GM19043 (cell line): Measurements from ENCODE around the gene PCDHGA12.
A peak's percentile ranks its signal among the peaks of the same experiment; 100 is the strongest.
"Not testable (repeated sequence)": the region's sequence is repeated elsewhere in the genome, so short reads cannot be mapped to it uniquely, and the experiment has no call there.

Source experiments
- ATAC-seq: cut with Tn5 transposase; IDR thresholded peaks from one replicate; pipeline ENCODE4 v1.9.1; 2021; ENCODE audit warnings: low read depth; ENCODE audit not compliant: unreplicated experiment

The PCDHGA12 gene

DNA sequence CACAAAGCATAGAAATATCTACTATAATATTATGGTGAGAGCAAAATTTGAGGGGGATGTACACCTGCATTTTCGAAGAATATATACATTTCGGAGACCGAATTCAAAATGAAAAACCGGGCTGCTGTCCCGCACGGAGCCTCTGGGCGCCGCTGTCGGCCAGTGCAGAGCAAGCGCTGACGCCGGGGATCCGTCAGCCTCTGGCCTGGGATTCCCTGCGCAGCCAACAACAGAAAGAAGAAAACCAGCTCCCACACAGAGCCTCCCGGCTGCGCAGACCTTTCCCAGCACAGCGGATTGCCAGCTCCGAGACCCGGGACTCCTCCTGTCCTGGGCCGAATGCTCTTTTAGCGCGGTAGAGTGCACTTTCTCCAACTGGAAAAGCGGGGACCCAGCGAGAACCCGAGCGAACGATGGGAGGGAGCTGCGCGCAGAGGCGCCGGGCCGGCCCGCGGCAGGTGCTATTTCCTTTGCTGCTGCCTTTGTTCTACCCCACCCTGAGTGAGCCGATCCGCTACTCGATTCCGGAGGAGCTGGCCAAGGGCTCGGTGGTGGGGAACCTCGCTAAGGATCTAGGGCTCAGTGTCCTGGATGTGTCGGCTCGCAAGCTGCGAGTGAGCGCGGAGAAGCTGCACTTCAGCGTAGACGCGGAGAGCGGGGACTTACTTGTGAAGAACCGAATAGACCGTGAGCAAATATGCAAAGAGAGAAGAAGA lies 22.4 kb upstream of the PCDHGA12 start, which contains the start of gene PCDHGB6:
TSS of gene PCDHGB6 (plus strand) at position 232 of the 716 bp plus-strand sequence. CDS start at position 414, 182 bp downstream.
- ATAC-seq, result not testable (repeated sequence)

DNA sequence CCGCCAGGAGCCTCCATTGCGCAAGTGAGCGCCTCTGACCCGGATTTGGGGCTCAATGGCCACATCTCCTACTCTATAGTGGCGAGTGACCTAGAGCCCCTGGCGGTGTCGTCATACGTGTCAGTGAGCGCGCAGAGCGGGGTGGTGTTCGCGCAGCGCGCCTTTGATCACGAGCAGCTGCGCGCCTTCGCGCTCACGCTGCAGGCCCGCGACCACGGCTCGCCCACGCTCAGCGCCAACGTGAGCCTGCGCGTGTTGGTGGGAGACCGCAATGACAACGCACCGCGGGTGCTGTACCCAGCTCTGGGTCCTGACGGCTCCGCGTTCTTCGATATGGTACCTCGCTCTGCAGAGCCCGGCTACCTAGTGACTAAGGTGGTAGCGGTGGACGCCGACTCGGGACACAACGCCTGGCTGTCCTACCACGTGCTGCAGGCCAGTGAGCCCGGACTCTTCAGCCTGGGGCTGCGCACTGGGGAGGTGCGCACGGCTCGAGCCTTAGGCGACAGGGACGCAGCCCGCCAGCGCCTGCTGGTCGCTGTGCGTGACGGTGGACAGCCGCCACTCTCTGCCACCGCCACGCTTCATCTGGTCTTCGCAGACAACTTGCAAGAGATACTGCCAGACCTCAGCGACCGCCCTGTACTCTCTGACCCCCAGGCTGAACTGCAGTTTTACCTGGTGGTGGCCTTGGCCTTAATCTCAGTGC lies 20.6 kb upstream of the PCDHGA12 start:
- no peak for ATAC-seq

DNA sequence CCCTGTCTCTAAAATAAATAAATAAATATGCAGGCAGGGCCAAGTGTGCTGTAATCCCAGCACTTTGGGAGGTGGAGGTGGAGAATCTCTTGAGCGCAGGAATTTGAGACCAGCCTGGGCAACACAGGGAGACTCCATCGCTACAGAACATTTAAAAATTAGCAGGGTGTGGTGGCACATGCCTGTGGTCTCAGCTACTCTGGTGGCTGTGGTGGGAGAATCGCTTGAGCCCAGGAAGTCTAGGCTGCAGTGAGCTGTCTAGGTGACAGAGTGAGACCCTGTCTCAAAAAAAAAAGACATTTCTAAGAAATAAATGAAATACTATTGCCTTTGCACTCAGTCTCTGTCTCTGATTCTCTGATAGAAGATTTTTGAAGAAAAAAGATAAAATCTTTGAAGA lies 18.7 kb upstream of the PCDHGA12 start:
- ATAC-seq, result no peak

DNA sequence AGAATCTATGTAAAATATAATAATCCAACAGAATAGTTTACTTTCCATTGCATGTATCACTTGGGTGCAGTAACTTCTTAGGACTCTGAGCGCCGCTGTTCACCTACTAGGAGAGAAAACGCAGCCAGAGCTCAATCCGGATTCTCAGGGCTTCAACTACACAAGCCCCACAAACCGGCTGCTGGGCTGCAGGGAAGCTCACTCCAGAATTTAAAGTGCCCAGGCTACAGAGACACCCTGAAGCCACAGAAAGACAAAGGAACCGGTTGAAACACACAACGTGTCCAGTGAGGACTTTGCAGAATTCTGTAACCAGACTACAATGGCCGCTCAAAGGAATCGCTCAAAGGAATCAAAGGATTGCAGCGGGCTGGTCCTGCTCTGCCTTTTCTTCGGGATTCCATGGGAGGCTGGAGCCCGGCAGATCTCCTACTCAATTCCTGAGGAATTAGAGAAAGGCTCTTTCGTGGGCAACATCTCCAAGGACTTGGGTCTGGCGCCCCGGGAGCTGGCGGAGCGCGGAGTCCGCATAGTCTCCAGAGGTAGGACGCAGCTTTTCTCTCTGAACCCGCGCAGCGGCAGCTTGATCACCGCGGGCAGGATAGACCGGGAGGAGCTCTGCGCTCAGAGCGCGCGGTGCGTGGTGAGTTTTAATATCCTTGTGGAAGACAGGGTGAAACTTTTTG lies 17.3 kb upstream of the PCDHGA12 start, which contains the start of gene PCDHGA10:
TSS of gene PCDHGA10 (plus strand) at position 134 of the 686 bp plus-strand sequence. CDS start at position 323, 189 bp downstream.
- ATAC-seq, result peak; percentile 52

DNA sequence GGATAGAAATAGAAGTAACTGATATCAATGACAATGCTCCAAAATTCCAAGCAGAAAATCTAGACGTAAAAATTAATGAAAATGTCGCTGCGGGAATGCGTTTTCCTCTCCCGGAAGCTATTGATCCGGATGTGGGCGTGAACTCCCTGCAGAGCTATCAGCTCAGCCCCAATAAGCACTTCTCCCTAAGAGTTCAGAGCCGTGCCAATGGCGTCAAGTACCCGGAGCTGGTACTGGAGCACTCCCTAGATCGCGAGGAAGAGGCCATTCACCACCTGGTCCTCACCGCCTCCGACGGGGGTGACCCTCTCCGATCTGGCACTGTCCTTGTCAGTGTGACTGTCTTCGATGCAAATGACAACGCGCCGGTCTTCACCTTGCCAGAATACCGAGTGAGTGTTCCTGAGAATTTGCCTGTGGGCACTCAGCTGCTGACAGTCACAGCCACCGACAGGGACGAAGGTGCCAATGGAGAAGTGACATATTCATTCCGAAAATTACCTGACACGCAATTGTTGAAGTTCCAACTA lies 16.7 kb upstream of the PCDHGA12 start:
- no peak for ATAC-seq

DNA sequence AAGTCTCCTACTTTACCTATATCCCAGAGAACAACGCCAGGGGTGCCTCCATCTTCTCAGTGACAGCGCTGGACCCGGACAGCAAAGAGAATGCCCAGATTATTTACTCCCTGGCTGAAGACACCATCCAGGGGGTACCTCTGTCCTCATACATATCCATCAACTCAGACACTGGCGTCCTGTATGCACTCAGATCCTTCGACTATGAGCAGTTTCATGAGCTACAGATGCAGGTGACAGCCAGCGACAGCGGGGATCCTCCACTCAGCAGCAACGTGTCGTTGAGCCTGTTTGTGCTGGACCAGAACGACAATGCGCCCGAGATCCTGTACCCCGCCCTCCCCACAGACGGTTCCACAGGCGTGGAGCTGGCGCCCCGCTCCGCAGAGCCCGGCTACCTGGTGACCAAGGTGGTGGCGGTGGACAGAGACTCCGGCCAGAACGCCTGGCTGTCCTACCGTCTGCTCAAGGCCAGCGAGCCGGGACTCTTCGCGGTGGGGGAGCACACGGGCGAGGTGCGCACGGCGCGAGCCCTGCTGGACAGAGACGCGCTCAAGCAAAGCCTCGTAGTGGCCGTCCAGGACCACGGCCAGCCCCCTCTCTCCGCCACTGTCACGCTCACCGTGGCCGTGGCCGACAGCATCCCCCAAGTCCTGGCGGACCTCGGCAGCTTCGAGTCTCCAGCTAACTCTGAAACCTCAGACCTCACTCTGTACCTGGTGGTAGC lies 15.6 kb upstream of the PCDHGA12 start:
- not testable (repeated sequence) for ATAC-seq

DNA sequence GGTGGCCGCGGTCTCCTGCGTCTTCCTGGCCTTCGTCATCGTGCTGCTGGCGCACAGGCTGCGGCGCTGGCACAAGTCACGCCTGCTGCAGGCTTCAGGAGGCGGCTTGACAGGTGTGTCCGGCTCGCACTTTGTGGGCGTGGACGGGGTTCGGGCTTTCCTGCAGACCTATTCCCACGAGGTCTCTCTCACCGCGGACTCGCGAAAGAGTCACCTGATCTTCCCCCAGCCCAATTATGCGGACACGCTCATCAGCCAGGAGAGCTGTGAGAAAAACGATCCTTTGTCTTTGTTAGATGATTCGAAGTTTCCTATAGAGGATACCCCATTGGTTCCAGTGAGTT lies 15.1 kb upstream of the PCDHGA12 start:
- ATAC-seq, result not testable (repeated sequence)

DNA sequence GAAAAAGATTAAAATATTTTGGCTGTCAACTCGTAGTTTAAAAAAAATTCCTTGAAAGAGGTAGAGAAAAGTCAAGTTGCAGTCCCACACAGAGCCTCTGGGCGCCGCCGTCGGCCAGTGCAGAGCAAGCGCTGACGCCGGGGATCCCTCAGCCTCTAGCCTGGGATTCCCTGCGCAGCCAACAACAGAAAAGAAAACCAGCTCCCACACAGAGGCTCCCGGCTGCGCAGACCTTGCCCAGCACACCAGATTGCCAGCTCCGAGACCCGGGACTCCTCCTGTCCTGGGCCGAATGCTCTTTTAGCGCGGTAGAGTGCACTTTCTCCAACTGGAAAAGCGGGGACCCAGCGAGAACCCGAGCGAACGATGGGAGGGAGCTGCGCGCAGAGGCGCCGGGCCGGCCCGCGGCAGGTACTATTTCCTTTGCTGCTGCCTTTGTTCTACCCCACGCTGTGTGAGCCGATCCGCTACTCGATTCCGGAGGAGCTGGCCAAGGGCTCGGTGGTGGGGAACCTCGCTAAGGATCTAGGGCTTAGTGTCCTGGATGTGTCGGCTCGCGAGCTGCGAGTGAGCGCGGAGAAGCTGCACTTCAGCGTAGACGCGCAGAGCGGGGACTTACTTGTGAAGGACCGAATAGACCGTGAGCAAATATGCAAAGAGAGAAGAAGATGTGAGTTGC lies 12.7 kb upstream of the PCDHGA12 start, which contains the start of gene PCDHGB7:
TSS of gene PCDHGB7 (plus strand) at position 184 of the 679 bp plus-strand sequence. CDS start at position 367, 183 bp downstream.
- ATAC-seq, result peak; percentile 57

DNA sequence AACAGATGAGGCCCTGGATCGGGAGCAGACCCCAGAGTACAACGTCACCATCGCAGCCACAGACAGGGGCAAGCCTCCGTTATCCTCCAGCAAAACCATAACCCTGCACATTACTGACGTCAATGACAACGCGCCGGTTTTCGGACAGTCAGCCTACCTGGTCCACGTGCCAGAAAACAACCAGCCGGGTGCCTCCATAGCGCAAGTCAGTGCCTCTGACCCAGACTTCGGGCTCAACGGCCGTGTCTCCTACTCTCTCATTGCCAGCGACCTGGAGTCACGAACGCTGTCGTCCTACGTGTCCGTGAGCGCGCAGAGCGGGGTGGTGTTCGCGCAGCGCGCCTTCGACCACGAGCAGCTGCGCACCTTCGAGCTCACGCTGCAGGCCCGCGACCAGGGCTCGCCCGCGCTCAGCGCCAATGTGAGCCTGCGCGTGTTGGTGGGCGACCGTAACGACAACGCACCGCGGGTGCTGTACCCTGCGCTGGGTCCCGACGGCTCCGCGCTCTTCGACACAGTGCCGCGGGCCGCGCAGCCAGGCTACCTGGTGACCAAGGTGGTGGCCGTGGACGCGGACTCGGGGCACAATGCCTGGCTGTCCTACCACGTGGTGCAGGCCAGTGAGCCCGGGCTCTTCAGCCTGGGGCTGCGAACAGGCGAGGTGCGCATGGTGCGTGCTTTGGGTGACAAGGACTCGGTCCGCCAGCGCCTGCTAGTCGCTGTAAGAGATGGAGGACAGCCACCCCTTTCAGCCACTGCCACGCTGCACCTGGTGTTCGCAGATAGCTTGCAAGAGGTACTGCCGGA lies 11.0 kb upstream of the PCDHGA12 start:
- ATAC-seq, result no peak

DNA sequence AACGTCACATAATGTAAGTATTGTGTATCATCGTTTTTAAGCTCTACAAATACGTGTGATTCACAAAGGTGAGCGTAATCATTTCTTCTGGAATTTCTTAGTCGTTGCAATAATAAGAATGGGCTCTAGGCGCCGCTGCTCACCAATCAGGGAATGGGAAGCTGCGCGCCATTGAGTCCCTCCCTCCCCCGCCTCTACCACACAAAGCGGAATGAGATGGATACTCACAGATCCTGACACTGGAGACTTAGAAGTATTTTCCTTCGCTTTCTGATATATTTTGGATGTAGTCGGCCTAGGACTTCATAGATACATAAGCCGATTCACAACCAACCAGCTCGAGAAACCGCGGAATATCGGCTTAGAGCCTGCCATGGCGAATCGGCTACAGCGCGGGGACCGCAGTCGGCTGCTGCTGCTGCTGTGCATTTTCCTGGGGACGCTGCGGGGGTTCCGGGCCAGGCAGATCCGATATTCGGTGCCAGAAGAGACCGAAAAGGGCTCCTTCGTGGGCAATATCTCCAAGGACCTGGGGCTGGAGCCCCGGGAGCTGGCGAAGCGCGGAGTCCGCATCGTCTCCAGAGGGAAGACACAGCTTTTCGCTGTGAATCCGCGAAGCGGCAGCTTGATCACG lies 9.3 kb upstream of the PCDHGA12 start, which contains the start of gene PCDHGA11:
TSS of gene PCDHGA11 (plus strand) at position 197 of the 634 bp plus-strand sequence. CDS start at position 374, 177 bp downstream.
- peak; percentile 47 for ATAC-seq

DNA sequence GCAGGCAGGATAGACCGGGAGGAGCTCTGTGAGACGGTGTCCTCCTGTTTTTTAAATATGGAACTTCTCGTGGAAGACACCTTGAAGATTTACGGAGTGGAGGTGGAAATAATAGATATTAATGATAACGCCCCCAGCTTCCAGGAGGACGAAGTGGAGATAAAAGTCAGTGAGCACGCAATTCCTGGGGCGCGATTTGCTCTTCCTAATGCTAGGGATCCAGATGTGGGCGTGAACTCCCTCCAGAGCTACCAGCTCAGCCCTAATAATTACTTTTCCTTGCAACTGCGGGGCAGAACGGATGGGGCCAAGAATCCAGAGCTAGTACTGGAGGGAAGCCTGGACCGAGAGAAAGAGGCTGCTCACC lies 8.8 kb upstream of the PCDHGA12 start:
- no peak for ATAC-seq

DNA sequence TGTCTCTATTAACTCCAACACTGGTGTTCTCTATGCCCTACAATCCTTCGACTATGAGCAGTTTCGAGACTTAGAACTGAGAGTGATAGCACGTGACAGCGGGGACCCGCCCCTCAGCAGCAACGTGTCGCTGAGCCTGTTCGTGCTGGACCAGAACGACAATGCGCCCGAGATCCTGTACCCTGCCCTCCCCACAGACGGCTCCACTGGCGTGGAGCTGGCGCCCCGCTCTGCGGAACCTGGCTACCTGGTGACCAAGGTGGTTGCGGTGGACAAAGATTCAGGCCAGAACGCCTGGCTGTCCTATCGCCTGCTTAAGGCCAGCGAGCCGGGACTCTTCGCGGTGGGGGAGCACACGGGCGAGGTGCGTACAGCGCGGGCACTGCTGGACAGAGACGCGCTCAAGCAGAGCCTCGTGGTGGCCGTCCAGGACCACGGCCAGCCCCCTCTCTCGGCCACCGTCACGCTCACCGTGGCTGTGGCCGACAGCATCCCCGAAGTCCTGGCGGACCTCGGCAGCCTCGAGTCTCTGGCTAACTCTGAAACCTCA lies 7.5 kb upstream of the PCDHGA12 start:
- ATAC-seq, result no peak

DNA sequence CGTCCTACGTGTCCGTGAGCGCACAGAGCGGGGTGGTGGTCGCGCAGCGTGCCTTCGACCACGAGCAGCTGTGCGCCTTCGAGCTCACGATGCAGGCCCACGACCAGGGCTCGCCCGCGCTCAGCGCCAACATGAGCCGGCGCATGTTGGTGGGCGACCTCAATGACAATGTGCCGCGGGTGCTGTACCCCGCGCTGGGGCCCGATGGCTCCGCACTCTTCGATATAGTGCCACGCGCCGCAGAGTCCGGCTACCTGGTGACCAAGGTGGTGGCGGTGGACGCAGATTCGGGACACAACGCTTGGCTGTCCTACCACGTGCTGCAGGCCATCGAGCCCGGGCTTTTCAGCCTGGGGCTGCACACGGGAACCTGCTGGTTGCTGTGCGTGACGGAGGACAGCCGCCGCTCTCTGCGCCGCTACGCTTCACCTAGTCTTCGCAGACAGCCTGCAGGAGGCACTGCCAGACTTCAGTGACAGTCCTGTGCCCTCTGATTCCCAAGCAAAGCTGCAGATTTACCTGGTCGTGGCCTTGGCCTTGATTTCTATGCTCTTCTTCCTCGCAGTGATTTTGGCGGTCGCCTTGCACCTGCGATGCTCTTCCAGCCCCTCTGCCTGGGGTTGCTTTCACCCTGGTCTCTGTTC lies 2.4 kb upstream of the PCDHGA12 start:
- ATAC-seq, result no peak

DNA sequence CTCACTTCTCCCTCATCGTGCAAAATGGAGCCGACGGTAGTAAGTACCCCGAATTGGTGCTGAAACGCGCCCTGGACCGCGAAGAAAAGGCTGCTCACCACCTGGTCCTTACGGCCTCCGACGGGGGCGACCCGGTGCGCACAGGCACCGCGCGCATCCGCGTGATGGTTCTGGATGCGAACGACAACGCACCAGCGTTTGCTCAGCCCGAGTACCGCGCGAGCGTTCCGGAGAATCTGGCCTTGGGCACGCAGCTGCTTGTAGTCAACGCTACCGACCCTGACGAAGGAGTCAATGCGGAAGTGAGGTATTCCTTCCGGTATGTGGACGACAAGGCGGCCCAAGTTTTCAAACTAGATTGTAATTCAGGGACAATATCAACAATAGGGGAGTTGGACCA lies 979 bp downstream of the PCDHGA12 start:
- ATAC-seq, result no peak

DNA sequence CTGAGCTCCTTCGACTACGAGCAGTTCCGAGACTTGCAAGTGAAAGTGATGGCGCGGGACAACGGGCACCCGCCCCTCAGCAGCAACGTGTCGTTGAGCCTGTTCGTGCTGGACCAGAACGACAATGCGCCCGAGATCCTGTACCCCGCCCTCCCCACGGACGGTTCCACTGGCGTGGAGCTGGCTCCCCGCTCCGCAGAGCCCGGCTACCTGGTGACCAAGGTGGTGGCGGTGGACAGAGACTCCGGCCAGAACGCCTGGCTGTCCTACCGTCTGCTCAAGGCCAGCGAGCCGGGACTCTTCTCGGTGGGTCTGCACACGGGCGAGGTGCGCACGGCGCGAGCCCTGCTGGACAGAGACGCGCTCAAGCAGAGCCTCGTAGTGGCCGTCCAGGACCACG lies 2.0 kb downstream of the PCDHGA12 start:
- ATAC-seq, result not testable (repeated sequence)

DNA sequence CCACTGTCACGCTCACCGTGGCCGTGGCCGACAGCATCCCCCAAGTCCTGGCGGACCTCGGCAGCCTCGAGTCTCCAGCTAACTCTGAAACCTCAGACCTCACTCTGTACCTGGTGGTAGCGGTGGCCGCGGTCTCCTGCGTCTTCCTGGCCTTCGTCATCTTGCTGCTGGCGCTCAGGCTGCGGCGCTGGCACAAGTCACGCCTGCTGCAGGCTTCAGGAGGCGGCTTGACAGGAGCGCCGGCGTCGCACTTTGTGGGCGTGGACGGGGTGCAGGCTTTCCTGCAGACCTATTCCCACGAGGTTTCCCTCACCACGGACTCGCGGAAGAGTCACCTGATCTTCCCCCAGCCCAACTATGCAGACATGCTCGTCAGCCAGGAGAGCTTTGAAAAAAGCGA lies 2.4 kb downstream of the PCDHGA12 start:
- not testable (repeated sequence) for ATAC-seq

DNA sequence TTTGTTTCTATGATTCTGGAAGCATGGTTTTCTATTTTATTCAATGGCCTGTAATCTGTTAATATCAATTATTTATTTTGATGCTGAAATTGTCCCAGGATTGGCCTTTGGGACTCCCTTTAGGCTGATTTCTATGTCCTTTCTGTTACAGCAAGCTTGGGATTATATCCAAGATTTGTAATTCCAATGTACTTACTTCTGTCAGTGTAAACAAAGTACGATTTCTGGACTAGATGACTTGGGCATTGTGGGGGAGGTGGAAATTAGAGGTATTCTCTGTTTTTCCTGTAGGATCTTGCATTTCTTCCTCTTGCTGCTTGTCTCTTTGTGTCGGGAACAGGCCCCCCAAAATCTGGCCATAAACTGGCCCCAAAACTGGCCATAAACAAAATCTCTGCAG lies 3.7 kb downstream of the PCDHGA12 start:
- no peak for ATAC-seq

DNA sequence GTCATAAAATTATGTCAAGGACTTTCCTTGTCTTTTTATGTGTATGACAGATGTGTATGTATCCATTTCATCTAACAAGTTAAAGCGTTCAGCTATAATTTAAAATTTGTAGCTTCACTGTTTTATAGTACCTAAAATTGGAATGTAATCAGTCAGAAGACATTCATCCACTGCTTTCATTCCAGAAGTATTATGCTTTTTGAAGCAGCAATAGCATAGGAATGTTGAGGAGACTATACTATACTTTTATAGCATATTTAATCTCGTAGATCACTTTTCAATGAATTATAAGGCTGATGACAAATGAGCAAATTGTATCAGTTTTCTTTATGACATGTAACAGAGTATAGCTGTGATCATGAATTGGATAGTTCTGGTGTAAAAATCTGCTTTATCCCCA lies 6.9 kb downstream of the PCDHGA12 start:
- ATAC-seq, result no peak
